H1 (cell line): Measurements from ENCODE around the gene CCNK. TPM values are rescaled to one million over a fixed set of nuclear protein-coding genes. Genes with fewer than 3 reads are reported as not detected.

ENCODE experiments used
- CTCF ChIA-PET: fragments of 300-600 bp; sonication (Branson Sonifier 250); formaldehyde crosslinking; loops from one replicate; lab custom pipeline; 2021; ENCODE audit not compliant: partially characterized antibody; lab: Charles Lee
- POLR2A ChIA-PET: fragments of 300-600 bp; sonication (Branson Sonifier 250); formaldehyde crosslinking; loops from one replicate; lab custom pipeline; 2021; ENCODE audit warnings: inconsistent platforms; ENCODE audit not compliant: partially characterized antibody; lab: Charles Lee
- DNase-seq, 2 experiments: peaks; one replicate each; pipeline versions ENCODE4 v3.0.0 to v3.0.0-alpha.2; 2010 to 2022; ENCODE audit warnings: low spot score in 2 of 2, low read depth in 1 of 2, mixed read lengths in 1 of 2
- FAIRE-seq: peaks from 2 replicates; lab custom pipeline; 2011; peaks lifted over from hg19 to GRCh38; lab: Jason Lieb, UNC
- H2AFZ ChIP-seq: 2 replicates; pipeline ENCODE4 v1.8.1; 2012; ENCODE audit warnings: low read length, inconsistent platforms
- H2AK5ac ChIP-seq: 2 replicates; pipeline ENCODE4 v1.6.1; 2013; ENCODE audit warnings: low read depth, low read length
- H2BK120ac ChIP-seq: replicated peaks from 2 replicates; pipeline ENCODE3; 2013; ENCODE audit warnings: low read depth, low read length, inconsistent platforms
- H2BK12ac ChIP-seq: 2 replicates; pipeline ENCODE4 v1.6.1; 2013; ENCODE audit warnings: low read depth, low read length
- H2BK15ac ChIP-seq: 2 replicates; pipeline ENCODE4 v1.6.1; 2013; ENCODE audit warnings: low read length
- H2BK20ac ChIP-seq: 2 replicates; pipeline ENCODE4 v1.6.1; 2013; ENCODE audit warnings: low read length
- H2BK5ac ChIP-seq: 2 replicates; pipeline ENCODE4 v1.6.1; 2013; ENCODE audit warnings: low read depth, low read length
- H3K14ac ChIP-seq: 2 replicates; pipeline ENCODE4 v1.6.1; 2013; ENCODE audit warnings: inconsistent platforms; ENCODE audit not compliant: insufficient read length
- H3K18ac ChIP-seq: 2 replicates; pipeline ENCODE4 v1.6.1; 2013; ENCODE audit warnings: low read length; ENCODE audit errors: extremely low read depth
- H3K23ac ChIP-seq: 2 replicates; pipeline ENCODE4 v1.6.1; 2013; ENCODE audit warnings: inconsistent platforms; ENCODE audit not compliant: insufficient read length
- H3K23me2 ChIP-seq: 2 replicates; pipeline ENCODE4 v1.6.1; 2013; ENCODE audit warnings: low read depth, low read length
- H3K27ac ChIP-seq: 2 replicates; pipeline ENCODE4 v1.6.1; 2011; ENCODE audit warnings: low read depth, low read length, inconsistent platforms
- H3K27me3 ChIP-seq, 4 experiments: replicated peaks in 1 of 4; 1 replicate in 1 of 4; 2 replicates in 3 of 4; pipeline versions ENCODE4 v1.6.1 to v1.8.1; 2011 to 2013; ENCODE audit warnings: low read length in 3 of 4, mild to moderate bottlenecking in 3 of 4, inconsistent platforms in 2 of 4, mixed read lengths in 2 of 4, moderate library complexity in 1 of 4; ENCODE audit not compliant: control insufficient read depth in 3 of 4, insufficient read depth in 3 of 4; ENCODE audit errors: extremely low read depth in 1 of 4
- H3K36me3 ChIP-seq, 4 experiments: 2 replicates each; pipeline versions ENCODE4 v1.6.1 to v1.8.1; 2011 to 2013; ENCODE audit warnings: mild to moderate bottlenecking in 4 of 4, low read length in 3 of 4, moderate library complexity in 2 of 4, control low read depth in 1 of 4, inconsistent platforms in 1 of 4; ENCODE audit not compliant: insufficient read depth in 4 of 4, control insufficient read depth in 2 of 4
- H3K4ac ChIP-seq: replicated peaks from 2 replicates; pipeline ENCODE3; 2013; ENCODE audit warnings: low read length, low read depth, mixed read lengths, inconsistent platforms; ENCODE audit not compliant: insufficient read length
- H3K4me1 ChIP-seq, 4 experiments: replicated peaks in 1 of 4; 1 replicate in 1 of 4; 2 replicates in 3 of 4; pipeline versions ENCODE4 v1.6.1 to v1.8.1; 2011 to 2013; ENCODE audit warnings: low read length in 3 of 4, inconsistent platforms in 2 of 4, mixed read lengths in 1 of 4; ENCODE audit not compliant: insufficient read depth in 4 of 4, control insufficient read depth in 3 of 4
- H3K4me2 ChIP-seq, 2 experiments: 2 replicates each; pipeline versions ENCODE4 v1.6.1 to v1.8.1; 2011 to 2013; ENCODE audit warnings: low read depth in 2 of 2, low read length in 2 of 2, control low read depth in 1 of 2, inconsistent platforms in 1 of 2, mild to moderate bottlenecking in 1 of 2; ENCODE audit not compliant: insufficient read depth in 1 of 2
- H3K4me3 ChIP-seq, 4 experiments: fragments of 200-600, 300-600 bp in 1 of 4; sonication (generic), shearing (Covaris generic), sonication (Bioruptor Twin) in 1 of 4; 2 replicates each; pipeline versions ENCODE4 v1.5.1 to v1.8.1; 2011 to 2016; ENCODE audit warnings: low read length in 4 of 4, low read depth in 3 of 4, control low read depth in 2 of 4, inconsistent platforms in 2 of 4, mild to moderate bottlenecking in 2 of 4, mixed read lengths in 1 of 4, moderate library complexity in 1 of 4; ENCODE audit not compliant: insufficient read depth in 2 of 4; ENCODE audit errors: extremely low read depth in 1 of 4
- H3K56ac ChIP-seq: replicated peaks from 2 replicates; pipeline ENCODE3; 2013; ENCODE audit warnings: low read depth, mild to moderate bottlenecking, mixed read lengths, low read length, inconsistent platforms; ENCODE audit not compliant: insufficient read length
- H3K79me1 ChIP-seq: 2 replicates; pipeline ENCODE4 v1.6.1; 2013; ENCODE audit warnings: low read depth, low read length, control low read depth
- H3K79me2 ChIP-seq, 2 experiments: 2 replicates each; pipeline versions ENCODE4 v1.6.1 to v1.8.1; 2012 to 2013; ENCODE audit warnings: low read length in 2 of 2, mild to moderate bottlenecking in 2 of 2, inconsistent platforms in 1 of 2; ENCODE audit not compliant: insufficient read depth in 2 of 2, control insufficient read depth in 1 of 2
- H3K9ac ChIP-seq, 4 experiments: replicated peaks in 1 of 4; 1 replicate in 1 of 4; 2 replicates in 3 of 4; pipeline versions ENCODE4 v1.6.1 to v1.8.1; 2011 to 2013; ENCODE audit warnings: low read depth in 3 of 4, low read length in 3 of 4, control low read depth in 2 of 4, mild to moderate bottlenecking in 2 of 4, moderate library complexity in 2 of 4, inconsistent platforms in 1 of 4; ENCODE audit errors: extremely low read depth in 1 of 4
- H3K9me3 ChIP-seq, 2 experiments: 2 replicates each; pipeline versions ENCODE4 v1.6.1 to v1.8.1; 2012 to 2013; ENCODE audit warnings: mild to moderate bottlenecking in 2 of 2, moderate library complexity in 2 of 2, control low read depth in 1 of 2, inconsistent platforms in 1 of 2, low read depth in 1 of 2, low read length in 1 of 2, mixed read lengths in 1 of 2; ENCODE audit not compliant: insufficient read depth in 2 of 2
- H4K20me1 ChIP-seq, 2 experiments: replicated peaks in 1 of 2; 2 replicates each; pipeline versions ENCODE3 to v1.8.1; 2011 to 2013; ENCODE audit warnings: inconsistent platforms in 2 of 2, low read length in 2 of 2, mild to moderate bottlenecking in 1 of 2; ENCODE audit not compliant: insufficient read depth in 2 of 2, control insufficient read depth in 1 of 2
- H4K5ac ChIP-seq: 2 replicates; pipeline ENCODE4 v1.6.1; 2013; ENCODE audit warnings: low read length, low read depth, mixed read lengths, inconsistent platforms; ENCODE audit not compliant: insufficient read length
- H4K8ac ChIP-seq: 2 replicates; pipeline ENCODE4 v1.8.0; 2013; ENCODE audit warnings: mild to moderate bottlenecking, moderate library complexity, low read length, inconsistent platforms; ENCODE audit not compliant: insufficient read depth; ENCODE audit errors: extremely low read depth
- H4K91ac ChIP-seq: replicated peaks from 2 replicates; pipeline ENCODE3; 2013; ENCODE audit warnings: low read length, mixed read lengths, inconsistent platforms; ENCODE audit not compliant: insufficient read length
- BACH1 ChIP-seq: IDR thresholded peaks from 2 replicates; pipeline ENCODE4 v1.6.1; 2012; ENCODE audit warnings: low read length, improper control_type of control experiment
- BCL11A ChIP-seq, 2 experiments: IDR thresholded peaks; one replicate each; pipeline ENCODE4 v1.6.1; 2011; ENCODE audit warnings: low read depth in 2 of 2, low read length in 2 of 2, mild to moderate bottlenecking in 2 of 2
- CTBP2 ChIP-seq: IDR thresholded peaks from 2 replicates; pipeline ENCODE4 v1.7.0; 2011; ENCODE audit warnings: borderline replicate concordance, mild to moderate bottlenecking, moderate library complexity, mixed read lengths, low read length; ENCODE audit not compliant: insufficient read depth, insufficient read length
- EZH2 ChIP-seq: fragments of 200-600 bp; sonication (generic); IDR thresholded peaks from 2 replicates; pipeline ENCODE4 v1.7.1; 2012; ENCODE audit warnings: low read depth, mild to moderate bottlenecking, moderate library complexity, low read length, inconsistent platforms; ENCODE audit not compliant: severe bottlenecking
- FOSL1 ChIP-seq: IDR thresholded peaks from 2 replicates; pipeline ENCODE4 v1.6.1; 2011; ENCODE audit warnings: mild to moderate bottlenecking, low read depth, low read length, moderate library complexity; ENCODE audit not compliant: insufficient read depth
- JUN ChIP-seq: IDR thresholded peaks from 2 replicates; pipeline ENCODE4 v1.6.1; 2011; ENCODE audit warnings: low read depth, mild to moderate bottlenecking, improper control_type of control experiment, low read length
- JUND ChIP-seq: IDR thresholded peaks from 2 replicates; pipeline ENCODE4 v1.6.1; 2011; ENCODE audit warnings: mild to moderate bottlenecking, improper control_type of control experiment, low read length
- RAD21 ChIP-seq, 2 experiments: IDR thresholded peaks in 1 of 2; conservative IDR thresholded peaks in 1 of 2; 2 replicates each; pipeline ENCODE4 v1.6.1; 2011; ENCODE audit warnings: low read depth in 2 of 2, low read length in 2 of 2, improper control_type of control experiment in 1 of 2, inconsistent platforms in 1 of 2, mild to moderate bottlenecking in 1 of 2, moderate library complexity in 1 of 2
- RBBP5 ChIP-seq: IDR thresholded peaks from 2 replicates; pipeline ENCODE4 v1.7.1; 2012; ENCODE audit warnings: low read depth, mild to moderate bottlenecking, inconsistent platforms, low read length, moderate library complexity, borderline replicate concordance
- RXRA ChIP-seq: IDR thresholded peaks from 2 replicates; pipeline ENCODE4 v1.6.1; 2011; ENCODE audit warnings: low read depth, mild to moderate bottlenecking, low read length, moderate library complexity; ENCODE audit not compliant: insufficient read depth
- SP2 ChIP-seq: IDR thresholded peaks from 2 replicates; pipeline ENCODE4 v1.6.1; 2012; ENCODE audit warnings: mild to moderate bottlenecking, low read length, inconsistent platforms
- TAF7 ChIP-seq: optimal IDR thresholded peaks from 2 replicates; pipeline ENCODE3; 2011; ENCODE audit warnings: low read depth, mild to moderate bottlenecking, inconsistent platforms, low read length, moderate library complexity, borderline replicate concordance
- TBP ChIP-seq: IDR thresholded peaks from 2 replicates; pipeline ENCODE4 v1.6.1; 2011; ENCODE audit warnings: low read depth, low read length, improper control_type of control experiment
- WGBS, 2 experiments: shearing (Covaris generic) in 1 of 2; methylation state at CpG; one replicate each; pipeline versions ENCODE4 v1.1.6 to v1.1.7; 2013 to 2015; ENCODE audit warnings: low lambda C conversion rate in 2 of 2, mixed read lengths in 2 of 2, inconsistent platforms in 1 of 2, low coverage in 1 of 2, missing lambda C conversion rate in 1 of 2; ENCODE audit not compliant: insufficient replicate concordance in 2 of 2, insufficient coverage in 1 of 2, insufficient read length in 1 of 2; ENCODE audit errors: extremely low coverage in 1 of 2, missing lambda C conversion rate in 1 of 2; 5-methylcytosine and 5-hydroxymethylcytosine counted together
- polyA plus RNA-seq, 7 experiments: library from polyadenylated mRNA; depleted of rRNA in 3 of 7; stranded (reverse) in 5 of 7; unstranded in 2 of 7; fragments of >200 nt in 5 of 7; fragments of 200-250 nt in 2 of 7; gene quantifications; 1 replicate in 5 of 7; 2 replicates in 1 of 7; 4 replicates in 1 of 7; pipeline versions ENCODE4 v1.2.1 to v1.2.3, GENCODE V29; 2011 to 2013; ENCODE audit warnings: missing spikeins in 2 of 7, mixed read lengths in 2 of 7
- total RNA-seq: library from RNA; stranded (reverse); fragmentation: NEBNext Ultra II Directional; extraction: Animal tissue kit (Norgen Biotek cat#: 25700); gene quantifications from 2 replicates; pipeline ENCODE4 v1.2.1, GENCODE V29; 2021

Gene CCNK
- total and polyA plus RNA-seq, 2 of the 8 experiments (the other 6 are each of a cell fraction or from before 2014, with no cell fraction given) = 10.7 to 82.7 TPM

GRCh38 chr14:99503848-99504453 lies 22.7 kb downstream of the CCNK start:
- Histone ChIP-seq H2AK5ac (no peak overlapping the region), H3K56ac (no peak overlapping the region), H2BK12ac (no peak overlapping the region), H2BK15ac (no peak overlapping the region), H3K4me2 (no peak overlapping the region; a peak in 1 of 4 replicates), H3K23ac (no peak overlapping the region), H4K91ac (no peak overlapping the region), H4K5ac (no peak overlapping the region), H3K27ac (no peak overlapping the region), H3K4ac (no peak overlapping the region), H3K79me2 (no peaks in the 10 kb centered on the region), H2BK20ac (no peak overlapping the region), H3K23me2 (no peaks in the 10 kb centered on the region), H2BK5ac (0 out of 2 replicates have a peak overlapping the region, but pooled peaks have one; percentile 32), H2AFZ (no peak overlapping the region), H4K20me1 (peaks cover 0 to 1% of the 10 kb centered on the region in 2 experiments), H3K14ac (no peak overlapping the region), H3K27me3 (no peaks in the 10 kb centered on the region), H2BK120ac (no peak overlapping the region), H3K18ac (no peak overlapping the region), H3K4me3 (no peak overlapping the region), H3K79me1 (no peaks in the 10 kb centered on the region), H3K9me3 (no peaks in the 10 kb centered on the region), H3K36me3 (peaks cover 33 to 77% (median 56%) of the 10 kb centered on the region in 4 experiments), H4K8ac (no peak overlapping the region), H3K4me1 (peaks cover 0 to 13% (median 4%) of the 10 kb centered on the region in 4 experiments; a peak in 5 of 7 replicates), H3K9ac (no peak overlapping the region)
- ChIA-PET POLR2A (interaction anchor here (0.6 kb wide), 1 partner anchor 36 kb away, joined by 3 read pairs; no protein-coding TSS in a partner anchor), CTCF (interaction anchor here (0.6 to 2.9 kb wide), 7 partner anchors 9 to 943 kb away, joined by 3 to 17 read pairs (median 3); no protein-coding TSS in a partner anchor)
- DNase-seq = no peak
- WGBS, 2 experiments = 84% methylated on average over 4 of the region's 4 CpGs; no CpG with 5 or more reads in 1 of the 2 experiments
- FAIRE-seq = no peak
- TF ChIP-seq JUND (no peak), FOSL1 (no peak), EZH2 (no peak), JUN (no peak), RBBP5 (no peak), SP2 (no peak), TAF7 (no peak), RXRA (no peak), BACH1 (no peak), RAD21 (IDR thresholded peaks at IDR 0.05 in 1 of 2, conservative IDR thresholded peaks at IDR 0.05 in 1 of 2; ENCODE audit: low read depth in 2 of 2, low read length in 2 of 2) (no peak), BCL11A (IDR thresholded peaks at IDR 0.05; ENCODE audit: low read depth in 2 of 2, low read length in 2 of 2) (no peak), CTBP2 (no peak), TBP (no peak)
